ENCODE data around the gene TBC1D22A. TPM values are rescaled to one million over a fixed set of nuclear protein-coding genes. Genes with fewer than 3 reads are reported as not detected.

The TBC1D22A gene
- total RNA-seq, 2 donors from 2014 or later = 15.8 to 17.4 TPM

- ATAC-seq (no peak), DNase-seq (no peak)
- intact Hi-C loops (cut with DNase I) = no loop called here
Observed at GRCh38 chr22:47055461-47055860, 293.0 kb downstream of the TBC1D22A start.

DNA sequence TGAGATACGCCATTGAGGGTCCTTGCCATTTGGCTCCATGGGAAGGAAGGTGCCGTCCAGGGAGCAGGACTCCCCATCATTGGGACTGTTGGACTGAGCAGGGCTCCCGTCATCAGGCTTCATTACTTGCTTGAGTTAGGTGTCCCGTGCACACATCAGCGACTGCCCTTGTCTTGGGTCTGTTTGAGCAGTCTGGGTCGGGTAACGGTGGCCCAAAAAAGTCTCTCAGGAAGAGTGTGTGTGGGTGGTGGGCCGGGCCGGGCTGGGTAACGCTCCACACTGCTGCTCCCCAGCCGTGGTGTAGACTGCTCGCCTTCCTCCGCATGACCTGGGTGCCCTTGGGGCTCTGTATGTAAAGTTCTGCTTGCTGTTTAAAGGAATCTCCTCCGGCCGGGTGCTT is 293.5 kb downstream of the TBC1D22A start:
- DNase-seq = no peak
- no peak for ATAC-seq
- intact Hi-C loops (cut with DNase I) = no loop called here

- no peak for DNase-seq
- no peak for ATAC-seq
- intact Hi-C loops (cut with DNase I) = no loop called here
Observed at GRCh38 chr22:47056361-47056760, 293.9 kb downstream of the TBC1D22A start.

DNA sequence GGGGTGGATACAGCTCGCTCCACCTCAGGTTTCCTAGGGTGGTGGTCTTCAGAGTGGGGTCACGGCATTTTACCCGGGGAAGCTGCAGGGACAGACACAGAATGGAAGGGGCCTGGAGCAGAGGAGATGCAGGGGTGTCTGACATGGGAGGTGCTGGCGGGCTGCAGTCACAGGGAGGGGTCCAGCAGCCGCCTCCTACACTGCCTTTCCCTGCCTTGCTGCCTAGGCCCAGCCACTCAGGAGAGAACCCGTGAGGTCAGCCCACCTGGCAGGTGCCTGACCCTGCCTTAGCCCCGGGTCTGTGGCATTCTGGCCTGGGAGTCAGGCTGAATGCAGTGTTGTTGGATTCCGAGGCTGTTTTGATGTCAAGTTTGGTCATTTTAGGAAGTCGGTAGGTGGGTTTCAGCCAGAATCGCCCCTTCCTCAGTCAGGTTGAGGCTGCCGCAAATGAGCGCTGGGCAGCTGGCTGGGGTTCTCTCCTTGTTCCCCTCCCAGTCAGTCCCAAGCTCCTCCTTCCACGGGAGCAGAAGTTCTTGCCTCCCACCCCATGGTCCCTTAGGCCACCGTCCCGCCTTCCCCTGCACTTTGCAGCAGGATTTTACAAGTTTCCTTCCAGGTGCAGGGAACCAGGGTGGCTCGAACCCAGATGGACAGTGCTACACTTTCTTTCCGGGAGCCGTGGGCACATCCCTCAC is 294.5 kb downstream of the TBC1D22A start:
- intact Hi-C loops (cut with DNase I) = no loop called here
- ATAC-seq (no peak), DNase-seq (no peak)

GRCh38 chr22:47057916-47058585 is 295.6 kb downstream of the TBC1D22A start:
- DNase-seq (no peak), ATAC-seq (no peak)
- intact Hi-C loops (cut with DNase I) = no loop called here

DNA sequence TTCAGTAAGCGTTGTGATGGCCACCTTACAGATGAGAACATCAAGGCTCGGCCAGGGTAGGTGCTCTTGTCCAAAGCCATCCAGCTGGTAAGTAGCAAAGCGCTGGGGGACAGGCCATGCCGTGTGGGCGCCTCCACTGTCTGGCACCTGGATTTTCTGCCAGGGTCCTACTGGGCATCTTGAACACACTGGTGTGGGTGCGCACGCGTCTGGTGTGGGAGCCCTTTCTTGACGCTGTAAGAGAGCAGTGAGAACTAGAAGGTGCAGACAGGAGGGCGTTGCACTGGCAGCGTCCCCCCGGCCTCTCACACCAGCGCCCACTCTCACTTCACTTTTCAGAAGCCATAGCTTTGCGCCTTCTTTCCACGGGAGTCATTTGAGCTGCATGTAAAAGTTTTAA is 296.6 kb downstream of the TBC1D22A start:
- intact Hi-C loops (cut with DNase I) = no loop called here
- ATAC-seq = no peak
- no peak for DNase-seq

DNA sequence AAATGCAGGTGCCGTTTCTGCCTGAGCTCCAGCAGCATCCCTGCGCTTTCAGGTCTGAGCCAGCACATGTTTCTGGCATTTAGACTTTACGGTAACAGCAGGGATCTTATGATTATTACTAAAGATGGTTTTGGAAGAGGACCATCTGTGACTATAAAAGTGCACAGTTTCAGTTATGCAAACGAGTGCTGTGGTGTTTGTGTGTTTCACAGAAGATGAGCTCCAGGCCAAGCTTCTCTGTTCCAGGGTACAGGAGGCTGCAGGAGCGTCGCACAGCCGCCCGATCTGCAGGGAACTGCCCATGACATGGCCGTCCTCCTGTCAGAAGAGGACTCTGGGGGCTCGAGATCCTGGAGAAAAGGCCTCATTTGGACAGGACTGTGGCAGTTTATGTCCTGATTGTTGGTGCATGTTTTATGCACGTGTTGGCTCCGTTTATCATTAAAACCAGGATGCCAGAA is 297.3 kb downstream of the TBC1D22A start:
- no peak for ATAC-seq
- no peak for DNase-seq
- intact Hi-C loops (cut with DNase I) = no loop called here

GRCh38 chr22:47060718-47061117 is 298.3 kb downstream of the TBC1D22A start:
- DNase-seq = no peak
- intact Hi-C loops (cut with DNase I) = no loop called here
- no peak for ATAC-seq

DNA sequence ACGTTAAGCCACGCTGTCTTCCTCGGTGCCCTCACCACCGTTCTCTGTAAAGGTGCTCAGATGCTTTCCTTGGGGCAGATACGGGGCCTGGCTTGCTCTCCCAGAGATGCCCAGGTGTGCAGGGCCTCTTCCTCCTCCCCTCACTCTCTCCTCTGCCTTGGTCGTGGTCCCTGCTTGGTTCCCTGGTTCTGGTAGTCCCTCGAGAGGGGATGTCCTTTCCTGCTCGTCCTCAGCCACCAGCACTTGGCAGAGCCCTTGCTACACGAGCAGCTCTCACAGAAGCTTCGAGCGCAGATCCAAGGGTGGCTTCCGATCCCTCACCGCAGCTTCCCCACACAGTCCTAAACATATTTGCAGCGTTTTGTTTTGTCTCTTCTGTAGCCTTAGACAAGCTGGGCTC is 298.8 kb downstream of the TBC1D22A start:
- no peak for DNase-seq
- intact Hi-C loops (cut with DNase I) = no loop called here

GRCh38 chr22:47062126-47062525 is 299.7 kb downstream of the TBC1D22A start:
- no peak for DNase-seq
- ATAC-seq = no peak
- intact Hi-C loops (cut with DNase I) = no loop called here

More for the DNA sequence above, 298.8 kb downstream of the TBC1D22A start:
- ATAC-seq = no peak

DNA sequence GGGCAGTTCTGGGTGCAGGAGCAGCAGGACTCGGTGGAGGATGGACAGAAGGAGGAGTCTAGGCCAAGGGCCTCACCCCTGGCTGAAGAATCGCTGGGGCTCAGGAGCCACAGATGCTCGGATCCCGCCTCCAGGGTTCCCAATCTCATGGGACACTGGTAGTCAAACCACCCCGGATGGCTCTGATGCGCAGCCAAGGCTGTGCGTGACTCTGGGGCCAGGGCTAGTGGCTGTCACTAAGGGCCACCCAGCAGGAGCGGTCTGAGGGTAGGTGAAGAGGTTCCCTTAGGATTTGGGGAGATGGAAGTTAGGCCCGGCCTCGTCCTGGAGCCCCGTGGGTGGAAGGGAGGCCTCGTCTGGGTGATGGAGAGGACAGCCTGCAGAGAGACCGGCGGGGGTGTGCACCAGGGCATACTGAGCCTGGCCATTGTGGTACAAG is 300.6 kb downstream of the TBC1D22A start:
- ATAC-seq = no peak
- no peak for DNase-seq

DNA sequence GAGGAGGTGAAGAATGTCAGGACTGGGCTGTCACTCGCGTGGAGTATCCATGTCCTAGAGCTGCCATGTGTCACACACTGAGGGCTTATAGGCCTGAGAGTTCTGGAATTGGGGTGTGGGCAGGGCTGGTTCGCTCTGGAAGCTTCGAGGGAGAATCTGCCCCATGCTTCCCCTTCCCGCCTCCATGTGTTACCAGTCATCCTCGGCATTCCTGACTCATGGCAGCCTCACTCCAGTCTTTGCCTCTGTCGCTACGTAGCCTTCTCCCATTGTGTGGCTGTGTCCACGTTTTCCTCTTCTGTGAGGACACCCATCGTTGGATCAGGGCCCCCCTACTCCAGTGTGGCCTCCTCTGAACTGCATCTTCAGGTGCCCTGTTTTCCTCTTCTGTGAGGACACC is 301.2 kb downstream of the TBC1D22A start:
- DNase-seq (no peak), ATAC-seq (no peak)
- intact Hi-C loops (cut with DNase I) = no loop called here

More for the DNA sequence above, 300.6 kb downstream of the TBC1D22A start:
- intact Hi-C loops (cut with DNase I) = no loop called here

DNA sequence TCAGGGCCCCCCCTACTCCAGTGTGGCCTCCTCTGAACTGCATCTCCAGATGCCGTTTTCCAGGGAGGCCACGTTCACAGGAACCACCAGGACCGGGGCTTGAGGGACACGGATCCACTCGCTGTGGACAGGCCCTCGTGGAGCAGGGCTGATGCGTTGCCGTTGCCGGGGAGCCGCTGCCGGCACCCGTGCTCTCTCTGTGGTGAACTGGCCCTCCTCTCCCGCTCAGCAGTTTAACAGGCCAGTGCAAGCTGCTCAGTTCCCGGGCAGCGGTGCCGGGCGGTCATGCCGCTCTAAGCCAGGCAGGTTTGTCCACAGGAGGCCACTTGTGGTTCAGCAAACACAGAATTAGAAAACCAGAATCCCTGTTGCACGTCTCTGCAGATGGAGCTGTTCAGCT is 301.6 kb downstream of the TBC1D22A start:
- intact Hi-C loops (cut with DNase I) = no loop called here
- no peak for ATAC-seq
- no peak for DNase-seq

- ATAC-seq = no peak
- intact Hi-C loops (cut with DNase I) = no loop called here
- DNase-seq = no peak
Observed at GRCh38 chr22:47064416-47064815, 302.0 kb downstream of the TBC1D22A start.

DNA sequence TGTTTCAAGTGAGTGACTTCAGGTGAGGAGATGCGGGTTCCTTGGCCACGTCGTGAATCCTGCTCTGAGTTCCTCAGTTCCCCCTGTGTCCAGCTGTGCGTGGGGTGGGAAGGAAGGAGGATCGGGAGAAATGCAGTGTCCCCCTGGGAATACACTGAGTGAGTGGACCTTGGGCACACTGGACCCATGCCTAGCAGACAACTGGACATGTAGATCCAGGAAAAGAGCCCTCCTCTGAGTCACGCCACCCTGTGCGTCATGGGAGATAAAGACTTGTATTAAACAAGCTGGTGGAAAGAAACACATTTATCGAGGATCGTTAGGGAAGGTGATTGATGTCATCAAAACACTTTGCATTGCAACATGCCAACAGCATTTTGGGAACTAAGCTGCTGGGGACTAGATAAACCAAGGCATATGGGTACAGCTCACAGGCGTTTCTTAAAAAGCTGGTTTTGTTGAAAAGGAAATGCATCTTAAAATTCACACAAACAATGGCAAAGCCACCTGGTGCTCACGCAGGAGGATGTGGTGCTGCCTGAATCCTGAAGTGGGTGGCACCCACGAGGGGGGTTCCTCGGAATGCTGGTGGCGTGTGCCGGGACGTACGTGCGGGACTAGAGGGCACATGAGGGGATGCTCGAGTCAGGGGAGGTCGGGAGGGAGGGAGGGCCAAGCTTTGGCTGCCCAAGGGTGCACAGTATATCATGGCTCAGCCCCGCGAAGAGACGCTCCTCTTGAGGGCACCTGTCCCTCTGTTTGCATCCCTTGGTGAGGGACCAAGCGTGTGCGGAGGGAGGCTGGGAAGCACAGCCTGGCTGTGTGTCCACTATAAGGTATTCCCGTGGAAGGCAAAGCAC is 303.5 kb downstream of the TBC1D22A start:
- ATAC-seq = no peak
- no peak for DNase-seq
- intact Hi-C loops (cut with DNase I) = no loop called here

- DNase-seq = no peak
- no peak for ATAC-seq
- intact Hi-C loops (cut with DNase I) = no loop called here
Observed at GRCh38 chr22:47066616-47066905, 304.1 kb downstream of the TBC1D22A start.

- intact Hi-C loops (cut with DNase I) = no loop called here
- ATAC-seq (no peak), DNase-seq (no peak)
Observed at GRCh38 chr22:47067321-47067890, 305.0 kb downstream of the TBC1D22A start.

DNA sequence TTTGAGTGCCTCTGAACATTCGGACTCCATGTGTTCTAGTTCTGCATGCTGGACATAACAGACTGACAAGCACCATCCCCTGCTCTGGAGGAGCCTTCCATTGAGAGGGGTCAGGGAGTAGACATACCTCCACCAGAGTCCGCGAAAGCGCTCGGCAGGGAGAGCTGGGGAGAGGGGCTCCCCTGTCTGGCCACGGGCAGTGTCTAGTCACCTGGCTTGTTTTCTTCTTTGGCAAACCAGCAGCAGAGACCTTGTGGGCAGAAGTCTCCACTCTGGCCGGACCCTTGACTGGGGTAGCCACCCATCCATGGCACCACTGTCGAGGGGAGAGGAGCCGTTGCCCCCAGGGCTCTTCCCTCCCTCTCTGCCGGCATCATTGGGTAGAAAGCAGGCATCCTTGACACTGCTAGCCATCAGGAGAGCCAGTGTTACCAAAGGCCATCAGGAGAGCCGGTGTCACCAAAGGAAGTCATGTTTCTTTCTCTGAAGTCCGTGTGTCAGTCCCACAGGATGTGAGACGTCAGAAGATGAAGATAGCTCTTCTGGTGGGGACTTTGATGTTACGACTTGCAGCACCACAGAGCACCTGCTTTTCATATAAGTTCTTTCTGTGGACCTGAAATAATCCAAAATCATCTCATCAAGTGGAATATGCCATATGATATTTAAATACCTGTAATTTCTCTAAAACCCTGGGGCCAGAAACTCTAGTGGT is 305.6 kb downstream of the TBC1D22A start:
- intact Hi-C loops (cut with DNase I) = no loop called here
- DNase-seq (no peak), ATAC-seq (no peak)

DNA sequence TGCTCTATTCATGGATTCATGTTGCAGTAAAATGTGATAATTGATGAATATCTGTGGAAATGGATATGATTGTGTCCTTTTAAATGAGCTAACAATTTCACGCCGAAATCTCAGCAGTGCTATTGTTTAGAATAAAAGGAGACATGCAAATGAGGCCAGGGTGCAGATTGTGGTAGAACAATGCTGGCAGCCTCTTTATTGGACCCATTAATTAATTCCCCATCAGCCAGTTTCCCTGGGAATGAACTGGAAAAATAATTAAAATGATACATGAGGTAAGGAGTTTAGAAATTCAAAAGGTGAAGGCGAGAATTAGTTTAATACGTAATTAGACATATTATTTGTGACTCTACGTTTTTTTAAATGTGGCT is 306.2 kb downstream of the TBC1D22A start:
- intact Hi-C loops (cut with DNase I) = no loop called here
- DNase-seq = no peak
- ATAC-seq = no peak

Data from left cardiac atrium (tissue), 4 donors.